ENCODE measurements around the gene PDZD2.

PDZD2 gene

GRCh38 chr5:32102254-32102986 is 463.5 kb downstream of the PDZD2 start:
- no peaks in the 10 kb centered on the region for H4K20me1 ChIP-seq (ENCODE audit: insufficient read depth, low read length, poor library complexity, severe bottlenecking)

GRCh38 chr5:32103521-32103920 is 464.6 kb downstream of the PDZD2 start:
- no peaks in the 10 kb centered on the region for H3K79me2 ChIP-seq (ENCODE audit: insufficient read depth, low read length)
- H3K4me3 ChIP-seq (ENCODE audit: low read length, poor library complexity, severe bottlenecking): no peak overlapping the region
- no peaks in the 10 kb centered on the region for H3F3A ChIP-seq (ENCODE audit: low read depth)
- no peaks in the 10 kb centered on the region for H4K20me1 ChIP-seq (ENCODE audit: insufficient read depth, low read length, poor library complexity, severe bottlenecking)
- H3K9me2 ChIP-seq (replicated peaks; ENCODE audit: low read depth, low read length): no peaks in the 10 kb centered on the region
- H3K4me2 ChIP-seq (ENCODE audit: low read depth, low read length, poor library complexity, severe bottlenecking): no peak overlapping the region
- H3K9ac ChIP-seq (ENCODE audit: low read depth, low read length, poor library complexity, severe bottlenecking): no peak overlapping the region
- H3K4me1 ChIP-seq (ENCODE audit: insufficient read depth, low read length, poor library complexity, severe bottlenecking): no peaks in the 10 kb centered on the region
- peaks cover 24% of the 10 kb centered on the region; the same call in 1 of the 2 replicates for H3K36me3 ChIP-seq (ENCODE audit: insufficient read depth, low read length)
- TF ChIP-seq EZH2phosphoT487 (IDR thresholded peaks at IDR 0.05; ENCODE audit: borderline replicate concordance) (no peak), CTCF (conservative IDR thresholded peaks at IDR 0.05; ENCODE audit: low read length) (no peak)
- H2AFZ ChIP-seq (ENCODE audit: low read length): no peak overlapping the region
- no peaks in the 10 kb centered on the region for H3K27me3 ChIP-seq (ENCODE audit: insufficient read depth, low read length, poor library complexity, severe bottlenecking)
- H3K9me3 ChIP-seq (ENCODE audit: insufficient read depth, low read depth, low read length): no peaks in the 10 kb centered on the region

More at GRCh38 chr5:32102254-32102986, 463.5 kb downstream of the PDZD2 start:
- no peak overlapping the region for H3K4me3 ChIP-seq (ENCODE audit: low read length, poor library complexity, severe bottlenecking)
- no peak overlapping the region for H2AFZ ChIP-seq (ENCODE audit: low read length)
- TF ChIP-seq EZH2phosphoT487 (IDR thresholded peaks at IDR 0.05; ENCODE audit: borderline replicate concordance) (no peak), CTCF (conservative IDR thresholded peaks at IDR 0.05; ENCODE audit: low read length) (no peak)
- no peaks in the 10 kb centered on the region for H3K27me3 ChIP-seq (ENCODE audit: insufficient read depth, low read length, poor library complexity, severe bottlenecking)
- peaks cover 16% of the 10 kb centered on the region; the same call in 1 of the 2 replicates for H3K36me3 ChIP-seq (ENCODE audit: insufficient read depth, low read length)
- H3K9ac ChIP-seq (ENCODE audit: low read depth, low read length, poor library complexity, severe bottlenecking): no peak overlapping the region
- H3K79me2 ChIP-seq (ENCODE audit: insufficient read depth, low read length): no peaks in the 10 kb centered on the region
- H3K9me3 ChIP-seq (ENCODE audit: insufficient read depth, low read depth, low read length): no peaks in the 10 kb centered on the region
- no peak overlapping the region for H3K4me2 ChIP-seq (ENCODE audit: low read depth, low read length, poor library complexity, severe bottlenecking)
- no peaks in the 10 kb centered on the region for H3K9me2 ChIP-seq (replicated peaks; ENCODE audit: low read depth, low read length)
- H3K4me1 ChIP-seq (ENCODE audit: insufficient read depth, low read length, poor library complexity, severe bottlenecking): no peaks in the 10 kb centered on the region
- H3F3A ChIP-seq (ENCODE audit: low read depth): no peaks in the 10 kb centered on the region

- Histone ChIP-seq H3K9me3 (ENCODE audit: insufficient read depth, low read depth, low read length) (no peaks in the 10 kb centered on the region), H2AFZ (ENCODE audit: low read length) (no peak overlapping the region), H3K4me2 (ENCODE audit: low read depth, low read length, poor library complexity, severe bottlenecking) (no peak overlapping the region), H3F3A (ENCODE audit: low read depth) (no peaks in the 10 kb centered on the region), H3K4me1 (ENCODE audit: insufficient read depth, low read length, poor library complexity, severe bottlenecking) (no peaks in the 10 kb centered on the region), H4K20me1 (ENCODE audit: insufficient read depth, low read length, poor library complexity, severe bottlenecking) (no peaks in the 10 kb centered on the region), H3K4me3 (ENCODE audit: low read length, poor library complexity, severe bottlenecking) (no peak overlapping the region), H3K79me2 (ENCODE audit: insufficient read depth, low read length) (no peaks in the 10 kb centered on the region), H3K27me3 (ENCODE audit: insufficient read depth, low read length, poor library complexity, severe bottlenecking) (no peaks in the 10 kb centered on the region), H3K9ac (ENCODE audit: low read depth, low read length, poor library complexity, severe bottlenecking) (no peak overlapping the region), H3K9me2 (replicated peaks; ENCODE audit: low read depth, low read length) (no peaks in the 10 kb centered on the region), H3K36me3 (ENCODE audit: insufficient read depth, low read length) (peaks cover 46% of the 10 kb centered on the region; the same call in 1 of the 2 replicates)
- TF ChIP-seq EZH2phosphoT487 (IDR thresholded peaks at IDR 0.05; ENCODE audit: borderline replicate concordance) (no peak), CTCF (conservative IDR thresholded peaks at IDR 0.05; ENCODE audit: low read length) (no peak)
These were observed 468.4 kb downstream of the PDZD2 start for GRCh38 chr5:32107291-32107690.

Data from Loucy (cell line).